NCI-H1105 treated with DMSO at 0.1 percent for 48 hours (cell line): ENCODE data around the gene PPP1R12B.
"Not testable (repeated sequence)": the region's sequence is repeated elsewhere in the genome, so short reads cannot be mapped to it uniquely, and the experiment has no call there.

Experiments
- DNase-seq: peaks from one replicate; lab custom pipeline; 2025; lab: John Stamatoyannopoulos, UW

The PPP1R12B gene

GRCh38 chr1:202405928-202406327 lies 57.4 kb downstream of the PPP1R12B start:
- no peak for DNase-seq

- not testable (repeated sequence) for DNase-seq
Measured at GRCh38 chr1:202406896-202407295, 58.4 kb downstream of the PPP1R12B start.

DNA sequence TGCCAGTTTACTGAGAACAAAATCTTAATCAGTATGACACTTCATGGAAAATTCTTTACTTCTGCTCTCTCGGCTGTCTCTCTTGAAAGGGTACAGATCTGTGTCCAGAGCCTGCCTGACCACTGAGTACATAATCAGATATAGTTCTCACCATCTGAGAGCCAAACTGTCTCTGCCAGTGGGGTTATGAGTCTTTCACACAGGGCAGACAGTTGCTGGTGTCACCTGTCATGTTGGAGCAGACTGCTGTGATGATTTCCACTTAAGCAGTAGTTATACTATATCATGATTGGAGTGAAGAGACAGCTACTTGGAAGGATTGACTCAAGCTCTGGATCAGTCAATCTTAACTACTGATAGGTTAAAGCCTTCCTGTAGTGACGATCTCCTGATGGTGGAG lies 58.9 kb downstream of the PPP1R12B start:
- DNase-seq, result not testable (repeated sequence)

- DNase-seq, result not testable (repeated sequence)
Measured at GRCh38 chr1:202410251-202410650, 61.8 kb downstream of the PPP1R12B start.

- not testable (repeated sequence) for DNase-seq
Measured at GRCh38 chr1:202410854-202411357, 62.4 kb downstream of the PPP1R12B start.

DNA sequence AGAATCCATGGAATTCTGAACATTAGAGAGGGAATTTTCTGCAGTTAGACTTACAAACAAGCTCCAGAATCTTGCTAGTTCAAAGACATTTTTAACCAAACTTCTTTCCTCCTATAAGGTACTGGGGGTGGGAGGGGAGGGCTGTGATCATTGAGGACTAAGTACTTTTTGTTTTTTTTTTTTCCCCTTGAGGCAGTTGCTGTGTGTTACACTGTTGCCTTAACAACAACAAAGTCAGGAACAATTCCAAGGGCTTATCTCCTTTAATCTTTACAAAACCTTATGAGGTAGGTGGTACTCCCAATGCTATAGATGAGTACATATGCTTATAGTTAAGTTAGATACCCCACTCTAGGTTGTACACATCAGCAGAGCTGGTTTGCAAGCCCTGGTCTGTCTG lies 62.9 kb downstream of the PPP1R12B start:
- no peak for DNase-seq

DNA sequence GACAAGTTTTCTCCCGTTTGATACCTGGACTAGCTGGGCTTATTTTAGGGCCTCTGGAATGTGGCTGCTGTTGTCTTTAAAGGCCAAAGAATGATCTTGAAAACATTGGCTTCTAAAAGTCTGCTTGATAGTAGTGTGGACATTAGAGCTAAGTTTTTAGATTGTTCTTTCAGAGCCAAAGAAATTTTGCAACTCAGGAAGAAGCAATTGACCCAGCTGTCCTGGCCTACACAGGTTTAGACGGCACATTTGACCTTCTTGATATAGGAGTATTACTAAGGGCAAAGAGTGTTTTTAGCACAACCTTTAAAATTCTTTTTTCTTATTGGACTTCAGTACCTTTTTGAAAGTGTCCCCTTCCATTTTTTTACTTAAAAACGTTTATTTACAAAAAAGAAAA lies 63.9 kb downstream of the PPP1R12B start:
- not testable (repeated sequence) for DNase-seq

- DNase-seq, result no peak
Measured at GRCh38 chr1:202416641-202417040, 68.1 kb downstream of the PPP1R12B start.

GRCh38 chr1:202417141-202417540 lies 68.6 kb downstream of the PPP1R12B start:
- DNase-seq, result not testable (repeated sequence)

DNA sequence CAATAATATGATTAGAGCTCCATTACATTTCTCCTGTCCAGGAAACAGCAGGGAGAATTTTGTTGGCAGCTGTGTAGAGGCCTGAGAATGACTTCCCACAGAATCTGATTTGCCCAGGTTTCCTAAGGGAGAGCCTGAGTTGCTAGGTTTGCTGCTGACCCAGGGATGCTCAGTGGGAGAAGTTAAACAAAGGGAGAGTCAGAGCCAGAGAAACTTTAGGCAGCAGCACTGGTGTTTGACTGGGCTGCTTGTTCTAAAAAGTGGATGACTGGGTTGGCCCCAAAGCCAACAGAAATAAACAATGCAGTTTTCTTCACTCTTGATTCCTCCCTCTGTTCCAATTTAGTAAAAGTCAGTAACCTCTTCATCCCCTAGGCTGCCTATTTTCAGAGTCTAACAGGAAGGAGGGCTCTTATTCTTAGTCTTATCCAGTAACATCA lies 69.3 kb downstream of the PPP1R12B start:
- DNase-seq, result not testable (repeated sequence)

- not testable (repeated sequence) for DNase-seq
Measured at GRCh38 chr1:202419731-202420130, 71.2 kb downstream of the PPP1R12B start.

- not testable (repeated sequence) for DNase-seq
Measured at GRCh38 chr1:202420422-202421094, 72.1 kb downstream of the PPP1R12B start.

DNA sequence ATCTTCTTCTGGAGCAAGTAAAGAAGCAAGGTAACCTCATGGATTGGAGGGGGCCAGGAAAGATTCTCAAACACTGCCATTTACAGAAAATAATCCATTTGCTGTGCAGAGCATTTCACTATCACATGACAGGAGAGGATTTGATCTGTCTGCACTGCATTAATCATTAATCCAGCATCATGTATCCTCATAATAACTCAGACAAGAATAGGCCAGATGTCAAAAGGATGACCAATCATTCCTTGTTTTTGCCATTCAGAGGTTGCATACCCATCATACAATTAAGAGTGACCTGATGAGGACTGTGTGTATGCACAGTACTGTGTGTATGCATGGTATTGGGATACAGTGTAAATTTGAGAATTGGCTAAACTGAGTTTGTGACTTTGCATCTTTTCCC lies 74.2 kb downstream of the PPP1R12B start:
- DNase-seq, result not testable (repeated sequence)

- DNase-seq, result not testable (repeated sequence)
Measured at GRCh38 chr1:202424260-202424659, 75.8 kb downstream of the PPP1R12B start.

DNA sequence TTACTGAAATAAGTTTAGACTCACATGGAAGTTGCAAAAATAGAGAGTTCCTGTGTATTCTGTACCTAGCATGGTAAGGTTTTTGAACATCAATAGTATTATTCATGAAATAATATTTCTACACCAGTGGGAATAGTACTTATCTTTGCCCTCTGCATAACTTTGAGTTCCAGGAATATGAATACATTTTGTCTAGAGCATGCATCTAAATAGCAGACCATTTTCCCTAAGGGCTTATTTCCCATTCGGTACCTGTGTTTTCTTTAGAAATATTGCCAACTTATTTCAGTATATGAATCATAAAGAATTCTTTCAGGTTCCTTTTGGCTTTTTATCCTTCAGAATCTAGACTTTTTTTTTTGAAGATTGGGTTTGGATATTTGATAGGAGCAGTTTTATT lies 81.6 kb downstream of the PPP1R12B start:
- not testable (repeated sequence) for DNase-seq

DNA sequence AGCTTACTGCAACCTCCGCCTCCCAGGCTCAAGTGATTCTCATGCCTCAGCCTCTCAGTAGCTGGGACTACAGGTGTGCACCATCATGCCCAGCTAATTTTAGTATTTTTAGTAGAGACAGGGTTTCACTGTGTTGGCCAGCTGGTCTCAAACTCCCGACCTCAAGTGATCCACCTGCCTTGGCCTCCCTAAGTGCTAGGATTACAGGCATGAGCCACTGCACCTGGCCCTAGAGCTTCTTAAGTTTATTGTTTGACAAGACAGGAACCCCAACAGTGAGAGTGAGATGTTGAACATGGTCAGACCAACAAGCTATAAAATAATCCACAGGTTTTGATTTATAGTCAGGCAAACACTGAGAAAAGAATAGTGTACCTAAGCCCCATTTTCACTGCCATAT lies 83.8 kb downstream of the PPP1R12B start:
- not testable (repeated sequence) for DNase-seq

DNA sequence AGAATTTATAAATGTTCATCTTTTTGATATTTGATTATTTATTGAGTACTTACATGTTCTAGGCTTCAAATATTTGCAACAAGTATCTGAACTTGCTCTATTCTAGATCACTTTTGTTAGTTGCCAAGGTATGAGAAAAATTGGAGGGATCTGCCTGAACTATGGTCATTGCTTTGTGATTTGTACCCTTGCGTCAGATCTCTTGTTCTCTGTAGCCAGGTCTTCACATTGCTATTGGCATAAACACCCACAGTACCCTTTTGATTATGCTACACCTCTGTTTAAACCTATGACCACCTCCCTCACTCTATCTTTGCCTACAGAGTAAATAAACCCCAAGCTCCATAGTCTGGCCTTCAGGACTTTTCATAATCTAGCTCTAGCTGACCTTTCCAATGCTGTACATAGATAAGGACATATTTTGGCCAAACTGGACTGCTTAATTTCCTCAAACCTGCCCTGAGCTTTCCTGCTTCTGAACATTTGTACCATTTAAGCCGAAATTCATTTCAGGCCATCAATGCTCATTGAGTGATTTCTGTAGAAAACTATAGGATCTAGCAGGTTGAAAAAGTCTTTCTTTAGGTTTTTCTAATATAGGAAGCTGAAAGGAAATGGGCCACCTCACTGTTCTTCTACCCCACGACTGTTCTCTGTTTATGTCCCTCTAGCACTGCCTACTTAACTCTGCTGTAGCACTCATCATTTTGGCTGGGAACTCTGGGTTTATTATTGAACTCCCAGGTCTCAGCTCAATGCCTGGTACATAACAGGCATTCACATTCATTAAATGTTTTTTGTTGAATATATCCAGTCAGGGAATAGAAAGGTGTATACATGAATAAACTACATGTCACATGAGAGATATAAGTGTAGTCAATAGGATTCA lies 84.9 kb downstream of the PPP1R12B start:
- no peak for DNase-seq

GRCh38 chr1:202434059-202434458 lies 85.6 kb downstream of the PPP1R12B start:
- DNase-seq, result no peak

DNA sequence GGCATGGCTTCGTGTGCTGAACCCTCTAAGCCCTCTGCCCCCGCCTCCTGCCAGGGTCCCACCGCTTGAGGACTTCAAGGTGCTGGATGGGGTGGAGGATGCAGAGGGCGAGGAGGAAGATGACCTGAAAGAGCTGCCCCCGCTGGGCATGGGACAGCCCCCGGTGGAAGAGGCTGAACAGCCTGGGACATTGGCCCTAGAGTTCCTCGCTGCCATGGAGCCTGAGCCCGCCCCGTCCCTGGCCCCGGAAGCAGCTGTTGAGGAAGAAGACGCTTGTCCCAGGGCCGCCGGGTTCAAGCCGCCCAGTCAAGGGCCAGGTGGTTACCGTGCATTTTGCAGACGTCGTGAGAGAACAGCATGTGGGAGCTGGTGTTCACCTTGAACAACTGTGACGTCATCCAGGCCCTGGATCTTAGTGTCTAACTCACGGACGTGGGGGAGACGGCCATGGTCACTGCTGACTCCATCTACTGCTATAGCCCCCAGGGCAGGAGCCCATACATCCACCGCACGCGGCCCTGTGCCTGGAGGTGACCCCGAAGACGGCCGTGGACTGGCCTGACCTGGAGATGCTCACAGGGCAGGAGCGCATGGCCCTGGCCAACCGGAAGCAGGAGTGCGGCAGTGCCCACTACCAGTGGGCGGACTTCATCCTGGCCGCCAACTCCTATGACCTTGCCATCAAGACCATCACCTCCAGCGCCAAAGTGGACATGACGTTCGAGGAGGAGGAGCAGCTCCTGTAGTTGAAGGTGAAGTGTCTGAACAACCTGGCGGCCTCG lies 90.1 kb downstream of the PPP1R12B start:
- DNase-seq, result no peak

GRCh38 chr1:202439308-202439707 lies 90.8 kb downstream of the PPP1R12B start:
- no peak for DNase-seq

DNA sequence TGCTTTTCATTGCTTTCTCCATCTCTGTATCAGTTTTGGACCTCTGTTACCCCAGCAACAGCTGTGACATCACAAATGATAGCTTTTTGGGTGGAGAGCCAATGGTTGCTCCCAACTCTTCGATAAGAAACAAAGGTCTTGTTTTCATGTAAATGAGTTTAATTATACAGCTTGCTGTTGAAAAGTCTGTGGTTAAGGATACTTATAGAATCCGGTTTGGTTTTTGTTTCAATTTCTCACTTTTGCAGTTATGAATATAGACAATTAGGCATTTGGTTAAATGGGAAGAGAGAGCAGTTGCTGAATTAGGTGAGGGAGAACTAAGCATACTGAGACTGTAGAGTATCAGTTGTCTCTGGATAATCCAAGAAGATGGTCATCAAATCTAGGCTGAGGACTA lies 99.6 kb downstream of the PPP1R12B start:
- not testable (repeated sequence) for DNase-seq

- not testable (repeated sequence) for DNase-seq
Measured at GRCh38 chr1:202451641-202452040, 103.1 kb downstream of the PPP1R12B start.
